ENCODE data around the gene OR2B2.

Gene OR2B2

GRCh38 chr6:27866357-27867050 lies 45.7 kb downstream of the OR2B2 start:
- peak; percentile 7 for DNase-seq

- DNase-seq, result no peak
Observed at GRCh38 chr6:27865850-27866356, 46.3 kb downstream of the OR2B2 start.

GRCh38 chr6:27864906-27865849 lies 47.0 kb downstream of the OR2B2 start:
- peak; percentile 43 for DNase-seq

GRCh38 chr6:27863962-27864905 lies 48.0 kb downstream of the OR2B2 start:
- no peak for DNase-seq

GRCh38 chr6:27862396-27863066 lies 49.7 kb downstream of the OR2B2 start:
- no peak for DNase-seq

- DNase-seq, result no peak
Observed at GRCh38 chr6:27861861-27862260, 50.3 kb downstream of the OR2B2 start.

GRCh38 chr6:27861276-27861840 lies 50.8 kb downstream of the OR2B2 start:
- no peak for DNase-seq

Data from stimulated activated CD4-positive, alpha-beta T cell treated with anti-CD3 and anti-CD28 coated beads, Interleukin-12 subunit alpha, Interleukin-12 subunit beta, amount 100 ng/mL, for 4 hours (primary cell).